Measurements from ENCODE around the gene DDAH1. TPM values are rescaled to one million over a fixed set of nuclear protein-coding genes. Genes with fewer than 3 reads are reported as not detected.

The DDAH1 gene
- total and polyA plus RNA-seq, 2 donors, result 12.3 to 32.9 TPM

- Histone ChIP-seq H3K4me1 (ENCODE audit: insufficient read depth) (no peaks in the 10 kb centered on the region), H3K36me3 (ENCODE audit: insufficient read depth) (no peaks in the 10 kb centered on the region), H3K27ac (ENCODE audit: low read depth) (no peak overlapping the region), H3K4me3 (ENCODE audit: low read depth, low read length) (no peak overlapping the region)
- no peak for DNase-seq (ENCODE audit: extremely low spot score)
- 73% methylated on average over 2 of the region's 2 CpGs for WGBS
These were observed 77.2 kb downstream of the DDAH1 start for GRCh38 chr1:85387781-85388180.

- H3K4me1 ChIP-seq (ENCODE audit: insufficient read depth), result no peaks in the 10 kb centered on the region
- H3K27ac ChIP-seq (ENCODE audit: low read depth), result no peak overlapping the region
- no peak for DNase-seq (ENCODE audit: extremely low spot score)
- no peaks in the 10 kb centered on the region for H3K36me3 ChIP-seq (ENCODE audit: insufficient read depth)
- H3K4me3 ChIP-seq (ENCODE audit: low read depth, low read length), result no peak overlapping the region
- WGBS, result 96% methylated on average over 3 of the region's 3 CpGs
These were observed 78.8 kb downstream of the DDAH1 start for GRCh38 chr1:85386068-85386722.

GRCh38 chr1:85379203-85380136 is 85.5 kb downstream of the DDAH1 start:
- H3K27ac ChIP-seq (ENCODE audit: low read depth), result no peak overlapping the region

GRCh38 chr1:85378534-85378933 is 86.4 kb downstream of the DDAH1 start:
- no peaks in the 10 kb centered on the region for H3K4me1 ChIP-seq (ENCODE audit: insufficient read depth)
- WGBS, result 87% methylated on average over 2 of the region's 2 CpGs
- H3K4me3 ChIP-seq (ENCODE audit: low read depth, low read length), result no peak overlapping the region
- H3K27ac ChIP-seq (ENCODE audit: low read depth), result no peak overlapping the region
- no peaks in the 10 kb centered on the region for H3K36me3 ChIP-seq (ENCODE audit: insufficient read depth)
- no peak for DNase-seq (ENCODE audit: extremely low spot score)

More at GRCh38 chr1:85379203-85380136, 85.5 kb downstream of the DDAH1 start:
- WGBS, result 81% methylated on average over 4 of the region's 4 CpGs
- no peak for DNase-seq (ENCODE audit: extremely low spot score)
- no peak overlapping the region for H3K4me3 ChIP-seq (ENCODE audit: low read depth, low read length)
- H3K36me3 ChIP-seq (ENCODE audit: insufficient read depth), result no peaks in the 10 kb centered on the region
- H3K4me1 ChIP-seq (ENCODE audit: insufficient read depth), result no peaks in the 10 kb centered on the region

- WGBS, result 55% methylated on average over 1 of the region's 1 CpG
- Histone ChIP-seq H3K27ac (ENCODE audit: low read depth) (no peak overlapping the region), H3K4me3 (ENCODE audit: low read depth, low read length) (no peak overlapping the region), H3K4me1 (ENCODE audit: insufficient read depth) (peaks cover 1% of the 10 kb centered on the region), H3K36me3 (ENCODE audit: insufficient read depth) (no peaks in the 10 kb centered on the region)
- no peak for DNase-seq (ENCODE audit: extremely low spot score)
These were observed 88.6 kb downstream of the DDAH1 start for GRCh38 chr1:85376356-85376755.

GRCh38 chr1:85375493-85375892 is 89.5 kb downstream of the DDAH1 start:
- H3K36me3 ChIP-seq (ENCODE audit: insufficient read depth), result no peaks in the 10 kb centered on the region
- DNase-seq (ENCODE audit: extremely low spot score), result no peak
- WGBS, result 89% methylated on average over 2 of the region's 2 CpGs
- peaks cover 1% of the 10 kb centered on the region for H3K4me1 ChIP-seq (ENCODE audit: insufficient read depth)
- H3K27ac ChIP-seq (ENCODE audit: low read depth), result no peak overlapping the region
- H3K4me3 ChIP-seq (ENCODE audit: low read depth, low read length), result no peak overlapping the region

GRCh38 chr1:85374160-85374559 is 90.8 kb downstream of the DDAH1 start:
- Histone ChIP-seq H3K4me3 (ENCODE audit: low read depth, low read length) (no peak overlapping the region), H3K4me1 (ENCODE audit: insufficient read depth) (peaks cover 1% of the 10 kb centered on the region), H3K36me3 (ENCODE audit: insufficient read depth) (no peaks in the 10 kb centered on the region), H3K27ac (ENCODE audit: low read depth) (no peak overlapping the region)
- no peak for DNase-seq (ENCODE audit: extremely low spot score)

- WGBS, result 70% methylated on average over 3 of the region's 3 CpGs
- H3K4me1 ChIP-seq (ENCODE audit: insufficient read depth), result peaks cover 1% of the 10 kb centered on the region
- no peak overlapping the region for H3K4me3 ChIP-seq (ENCODE audit: low read depth, low read length)
- DNase-seq (ENCODE audit: extremely low spot score), result no peak
- H3K36me3 ChIP-seq (ENCODE audit: insufficient read depth), result no peaks in the 10 kb centered on the region
- peak overlapping the region; percentile 5 for H3K27ac ChIP-seq (ENCODE audit: low read depth)
These were observed 91.6 kb downstream of the DDAH1 start for GRCh38 chr1:85373378-85373708.

- Histone ChIP-seq H3K36me3 (ENCODE audit: insufficient read depth) (no peaks in the 10 kb centered on the region), H3K4me3 (ENCODE audit: low read depth, low read length) (no peak overlapping the region), H3K4me1 (ENCODE audit: insufficient read depth) (peaks cover 1% of the 10 kb centered on the region), H3K27ac (ENCODE audit: low read depth) (peak overlapping the region; percentile 5)
- peak; percentile 23 for DNase-seq (ENCODE audit: extremely low spot score)
- 19% methylated on average over 5 of the region's 5 CpGs for WGBS
These were observed 92.1 kb downstream of the DDAH1 start for GRCh38 chr1:85372683-85373377.

GRCh38 chr1:85371021-85371420 is 93.9 kb downstream of the DDAH1 start:
- Histone ChIP-seq H3K4me1 (ENCODE audit: insufficient read depth) (peaks cover 1% of the 10 kb centered on the region), H3K27ac (ENCODE audit: low read depth) (no peak overlapping the region), H3K4me3 (ENCODE audit: low read depth, low read length) (no peak overlapping the region), H3K36me3 (ENCODE audit: insufficient read depth) (no peaks in the 10 kb centered on the region)
- no peak for DNase-seq (ENCODE audit: extremely low spot score)
- WGBS, result 83% methylated on average over 2 of the region's 2 CpGs

- Histone ChIP-seq H3K4me1 (ENCODE audit: insufficient read depth) (peaks cover 1% of the 10 kb centered on the region), H3K4me3 (ENCODE audit: low read depth, low read length) (no peak overlapping the region), H3K36me3 (ENCODE audit: insufficient read depth) (no peaks in the 10 kb centered on the region), H3K27ac (ENCODE audit: low read depth) (no peak overlapping the region)
- WGBS, result 57% methylated on average over 6 of the region's 6 CpGs
- DNase-seq (ENCODE audit: extremely low spot score), result no peak
These were observed 96.7 kb downstream of the DDAH1 start for GRCh38 chr1:85368073-85368770.

GRCh38 chr1:85366391-85367170 is 98.4 kb downstream of the DDAH1 start:
- Histone ChIP-seq H3K4me3 (ENCODE audit: low read depth, low read length) (no peak overlapping the region), H3K36me3 (ENCODE audit: insufficient read depth) (no peaks in the 10 kb centered on the region), H3K27ac (ENCODE audit: low read depth) (no peak overlapping the region), H3K4me1 (ENCODE audit: insufficient read depth) (no peaks in the 10 kb centered on the region)
- DNase-seq (ENCODE audit: extremely low spot score), result no peak
- WGBS, result 43% methylated on average over 3 of the region's 3 CpGs

GRCh38 chr1:85365851-85366250 is 99.1 kb downstream of the DDAH1 start:
- WGBS, result 65% methylated on average over 3 of the region's 3 CpGs
- no peak for DNase-seq (ENCODE audit: extremely low spot score)
- no peak overlapping the region for H3K4me3 ChIP-seq (ENCODE audit: low read depth, low read length)
- no peak overlapping the region for H3K27ac ChIP-seq (ENCODE audit: low read depth)
- no peaks in the 10 kb centered on the region for H3K4me1 ChIP-seq (ENCODE audit: insufficient read depth)
- no peaks in the 10 kb centered on the region for H3K36me3 ChIP-seq (ENCODE audit: insufficient read depth)

Measured in urinary bladder (tissue), 4 donors.